GM23338 (cell line): ENCODE data around the gene CDKAL1. TPM values are rescaled to one million over a fixed set of nuclear protein-coding genes. Genes with fewer than 3 reads are reported as not detected.

ENCODE experiments used
- ATAC-seq: fragments of 200-7000 bp; cut with Tn5 transposase; 3 replicates; pipeline ENCODE4 v1.9.1; 2020
- DNase-seq: peaks from one replicate; pipeline ENCODE4 v3.0.0-alpha.2; 2015; ENCODE audit warnings: low spot score
- H2AFZ ChIP-seq: fragments of 200-600 bp; sonication (generic); 2 replicates; pipeline ENCODE4 v1.8.0; 2016; ENCODE audit warnings: antibody characterized with exemption, mild to moderate bottlenecking, moderate library complexity
- H3F3A ChIP-seq: fragments of 200-600 bp; sonication (generic); replicated peaks from 2 replicates; pipeline ENCODE4 v1.8.0; 2017; ENCODE audit warnings: antibody characterized with exemption, mixed run types, low read depth
- H3K27ac ChIP-seq: fragments of 200-600 bp; sonication (generic); 2 replicates; pipeline ENCODE4 v1.6.1; 2016; ENCODE audit warnings: low read depth
- H3K27me3 ChIP-seq: fragments of 200-600 bp; sonication (generic); 2 replicates; pipeline ENCODE4 v1.8.0; 2016; ENCODE audit warnings: mild to moderate bottlenecking, mixed run types, moderate library complexity; ENCODE audit not compliant: insufficient read depth
- H3K36me3 ChIP-seq: fragments of 200-600 bp; sonication (generic); 2 replicates; pipeline ENCODE4 v1.8.0; 2016; ENCODE audit warnings: mild to moderate bottlenecking; ENCODE audit not compliant: insufficient read depth
- H3K4me1 ChIP-seq: fragments of 200-600 bp; sonication (generic); 2 replicates; pipeline ENCODE4 v1.8.0; 2016; ENCODE audit warnings: mild to moderate bottlenecking, moderate library complexity; ENCODE audit not compliant: insufficient read depth
- H3K4me2 ChIP-seq: fragments of 200-600 bp; sonication (generic); 2 replicates; pipeline ENCODE4 v1.7.1; 2017; ENCODE audit warnings: mixed run types
- H3K4me3 ChIP-seq: fragments of 200-600 bp; sonication (generic); 2 replicates; pipeline ENCODE4 v1.6.1; 2016; ENCODE audit warnings: mixed run types
- H3K79me2 ChIP-seq: fragments of 200-600 bp; sonication (generic); replicated peaks from 2 replicates; pipeline ENCODE4 v1.8.0; 2017; ENCODE audit warnings: mild to moderate bottlenecking; ENCODE audit not compliant: insufficient read depth
- H3K9me2 ChIP-seq: fragments of 200-600 bp; sonication (generic); 2 replicates; pipeline ENCODE4 v1.8.0; 2017; ENCODE audit not compliant: insufficient read depth
- H4K20me1 ChIP-seq: fragments of 200-600 bp; sonication (generic); replicated peaks from 2 replicates; pipeline ENCODE4 v1.8.0; 2017; ENCODE audit warnings: mild to moderate bottlenecking; ENCODE audit not compliant: insufficient read depth
- H3K27ac Mint-ChIP-seq: 2 replicates; pipeline ENCODE4 v1.8.0; 2020; ENCODE audit warnings: inconsistent platforms, mild to moderate bottlenecking, moderate library complexity, mixed read lengths
- H3K27me3 Mint-ChIP-seq: 3 replicates; pipeline ENCODE4 v1.8.0; 2022; ENCODE audit warnings: low read depth, mild to moderate bottlenecking, moderate library complexity, mixed read lengths, inconsistent platforms; ENCODE audit not compliant: insufficient read depth, poor library complexity
- H3K36me3 Mint-ChIP-seq: 3 replicates; pipeline ENCODE4 v1.8.0; 2021; ENCODE audit warnings: low read depth, mild to moderate bottlenecking, inconsistent platforms, moderate library complexity, mixed read lengths
- H3K4me1 Mint-ChIP-seq: 3 replicates; pipeline ENCODE4 v1.8.0; 2020; ENCODE audit warnings: mild to moderate bottlenecking, inconsistent platforms, mixed read lengths
- H3K4me3 Mint-ChIP-seq: 3 replicates; pipeline ENCODE4 v1.8.0; 2021; ENCODE audit warnings: moderate library complexity, mild to moderate bottlenecking, inconsistent platforms, mixed read lengths
- H3K9me3 Mint-ChIP-seq: 3 replicates; pipeline ENCODE4 v1.8.0; 2020; ENCODE audit warnings: moderate library complexity, mild to moderate bottlenecking, inconsistent platforms, mixed read lengths
- EZH2 ChIP-seq: fragments of 200-600 bp; sonication (generic); IDR thresholded peaks from one replicate; pipeline ENCODE4 v1.8.0; 2017; ENCODE audit warnings: antibody characterized with exemption, mild to moderate bottlenecking, low read depth; ENCODE audit not compliant: unreplicated experiment
- JUNB ChIP-seq: IDR thresholded peaks from one replicate; pipeline ENCODE4 v1.6.1; 2016; ENCODE audit warnings: antibody characterized with exemption; ENCODE audit not compliant: unreplicated experiment
- NANOG ChIP-seq: IDR thresholded peaks from 2 replicates; pipeline ENCODE4 v1.6.1; 2016; ENCODE audit warnings: antibody characterized with exemption, borderline replicate concordance
- POLR2AphosphoS5 ChIP-seq: IDR thresholded peaks from 2 replicates; pipeline ENCODE4 v1.6.1; 2016; ENCODE audit warnings: antibody characterized with exemption, low read depth
- STAT1 ChIP-seq: IDR thresholded peaks from one replicate; pipeline ENCODE4 v1.6.1; 2016; ENCODE audit warnings: antibody characterized with exemption; ENCODE audit not compliant: unreplicated experiment
- ZNF114 ChIP-seq: fragments of 250-450 bp; sonication (Bioruptor Pico); IDR thresholded peaks from 2 replicates; pipeline ENCODE4 v1.5.0; 2020; ENCODE audit warnings: mild to moderate bottlenecking, moderate library complexity
- polyA plus RNA-seq: library from polyadenylated mRNA; unstranded; fragments of >200 nt; fragmentation: Nextera tagmentation; extraction: Ambion mirVana; gene quantifications from 2 replicates; pipeline ENCODE4 v1.2.1, GENCODE V29; 2016
- total RNA-seq: library from RNA; depleted of rRNA; stranded (reverse); fragments of >200 nt; shearing (Covaris generic); gene quantifications from 2 replicates; pipeline ENCODE4 v1.2.3, GENCODE V29; 2014
- TF ChIP-seq, protein P1 (sequence below): IDR thresholded peaks from one replicate; pipeline ENCODE4 v1.6.1; 2018; ENCODE audit warnings: antibody characterized with exemption; ENCODE audit not compliant: unreplicated experiment
- TF ChIP-seq, protein P2 (sequence below): IDR thresholded peaks from 2 replicates; pipeline ENCODE4 v1.6.1; 2016; ENCODE audit warnings: antibody characterized with exemption
- TF ChIP-seq, protein P3 (sequence below), 2 experiments: fragments of 200-600 bp in 1 of 2; sonication (generic) in 1 of 2; conservative IDR thresholded peaks; 2 replicates each; pipeline versions ENCODE4 v1.5.1 to v1.6.1; 2016 to 2017; ENCODE audit warnings: antibody characterized with exemption in 2 of 2, low read depth in 2 of 2, mild to moderate bottlenecking in 2 of 2, moderate library complexity in 1 of 2
- TF ChIP-seq, protein P4 (sequence below): fragments of 250-450 bp; sonication (Bioruptor Pico); IDR thresholded peaks from 2 replicates; pipeline ENCODE4 v1.5.0; 2020; ENCODE audit warnings: mild to moderate bottlenecking, moderate library complexity

The CDKAL1 gene
- total and polyA plus RNA-seq, 2 experiments from 2014 or later, result 17.8 to 35.0 TPM

DNA sequence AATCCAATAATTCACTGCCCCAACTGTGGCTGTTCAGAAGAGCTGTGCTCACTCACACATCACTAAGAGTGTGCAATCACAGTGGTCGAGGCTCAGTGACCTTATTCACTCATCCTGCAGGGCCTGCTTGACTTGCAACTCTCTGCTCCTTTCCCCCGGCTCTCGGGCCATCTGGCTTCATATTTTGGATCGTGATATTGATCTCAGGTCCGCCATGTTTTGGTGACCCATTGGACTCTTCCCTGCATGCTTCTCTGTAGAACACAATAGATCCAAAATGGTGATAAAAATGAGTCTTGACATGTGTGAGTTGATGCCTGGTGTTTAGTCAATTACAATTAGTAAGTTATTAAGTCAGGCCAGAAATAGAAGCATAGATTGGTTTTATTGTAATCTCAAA lies 745.4 kb downstream of the CDKAL1 start:
- Histone ChIP-seq H3K4me3 (no peak overlapping the region), H3K27me3 (no peaks in the 10 kb centered on the region), H3K4me1 (peaks cover 15% of the 10 kb centered on the region), H3K79me2 (no peaks in the 10 kb centered on the region), H3K27ac (no peak overlapping the region), H3K9me2 (peaks cover 12% of the 10 kb centered on the region), H3F3A (no peaks in the 10 kb centered on the region), H3K4me2 (no peak overlapping the region), H4K20me1 (no peaks in the 10 kb centered on the region), H3K36me3 (no peaks in the 10 kb centered on the region), H2AFZ (no peak overlapping the region)
- DNase-seq (no peak), ATAC-seq (no peak)
- H3K27me3 Mint-ChIP-seq, result peaks cover 2% of the 10 kb centered on the region
- H3K4me3 Mint-ChIP-seq, result no peak overlapping the region
- TF ChIP-seq, protein P1, sequence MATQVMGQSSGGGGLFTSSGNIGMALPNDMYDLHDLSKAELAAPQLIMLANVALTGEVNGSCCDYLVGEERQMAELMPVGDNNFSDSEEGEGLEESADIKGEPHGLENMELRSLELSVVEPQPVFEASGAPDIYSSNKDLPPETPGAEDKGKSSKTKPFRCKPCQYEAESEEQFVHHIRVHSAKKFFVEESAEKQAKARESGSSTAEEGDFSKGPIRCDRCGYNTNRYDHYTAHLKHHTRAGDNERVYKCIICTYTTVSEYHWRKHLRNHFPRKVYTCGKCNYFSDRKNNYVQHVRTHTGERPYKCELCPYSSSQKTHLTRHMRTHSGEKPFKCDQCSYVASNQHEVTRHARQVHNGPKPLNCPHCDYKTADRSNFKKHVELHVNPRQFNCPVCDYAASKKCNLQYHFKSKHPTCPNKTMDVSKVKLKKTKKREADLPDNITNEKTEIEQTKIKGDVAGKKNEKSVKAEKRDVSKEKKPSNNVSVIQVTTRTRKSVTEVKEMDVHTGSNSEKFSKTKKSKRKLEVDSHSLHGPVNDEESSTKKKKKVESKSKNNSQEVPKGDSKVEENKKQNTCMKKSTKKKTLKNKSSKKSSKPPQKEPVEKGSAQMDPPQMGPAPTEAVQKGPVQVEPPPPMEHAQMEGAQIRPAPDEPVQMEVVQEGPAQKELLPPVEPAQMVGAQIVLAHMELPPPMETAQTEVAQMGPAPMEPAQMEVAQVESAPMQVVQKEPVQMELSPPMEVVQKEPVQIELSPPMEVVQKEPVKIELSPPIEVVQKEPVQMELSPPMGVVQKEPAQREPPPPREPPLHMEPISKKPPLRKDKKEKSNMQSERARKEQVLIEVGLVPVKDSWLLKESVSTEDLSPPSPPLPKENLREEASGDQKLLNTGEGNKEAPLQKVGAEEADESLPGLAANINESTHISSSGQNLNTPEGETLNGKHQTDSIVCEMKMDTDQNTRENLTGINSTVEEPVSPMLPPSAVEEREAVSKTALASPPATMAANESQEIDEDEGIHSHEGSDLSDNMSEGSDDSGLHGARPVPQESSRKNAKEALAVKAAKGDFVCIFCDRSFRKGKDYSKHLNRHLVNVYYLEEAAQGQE, result no peak
- TF ChIP-seq NANOG, result no peak
- TF ChIP-seq, protein P2, sequence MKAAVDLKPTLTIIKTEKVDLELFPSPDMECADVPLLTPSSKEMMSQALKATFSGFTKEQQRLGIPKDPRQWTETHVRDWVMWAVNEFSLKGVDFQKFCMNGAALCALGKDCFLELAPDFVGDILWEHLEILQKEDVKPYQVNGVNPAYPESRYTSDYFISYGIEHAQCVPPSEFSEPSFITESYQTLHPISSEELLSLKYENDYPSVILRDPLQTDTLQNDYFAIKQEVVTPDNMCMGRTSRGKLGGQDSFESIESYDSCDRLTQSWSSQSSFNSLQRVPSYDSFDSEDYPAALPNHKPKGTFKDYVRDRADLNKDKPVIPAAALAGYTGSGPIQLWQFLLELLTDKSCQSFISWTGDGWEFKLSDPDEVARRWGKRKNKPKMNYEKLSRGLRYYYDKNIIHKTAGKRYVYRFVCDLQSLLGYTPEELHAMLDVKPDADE, result no peak
- no peak for TF ChIP-seq EZH2
- TF ChIP-seq POLR2AphosphoS5, result no peak
- H3K27ac Mint-ChIP-seq, result no peak overlapping the region
- H3K9me3 Mint-ChIP-seq, result peaks cover 9% of the 10 kb centered on the region; the same call in 2 of the 3 replicates
- H3K4me1 Mint-ChIP-seq, result peaks cover 35% of the 10 kb centered on the region
- peaks cover 8% of the 10 kb centered on the region; the same call in 2 of the 3 replicates for H3K36me3 Mint-ChIP-seq

DNA sequence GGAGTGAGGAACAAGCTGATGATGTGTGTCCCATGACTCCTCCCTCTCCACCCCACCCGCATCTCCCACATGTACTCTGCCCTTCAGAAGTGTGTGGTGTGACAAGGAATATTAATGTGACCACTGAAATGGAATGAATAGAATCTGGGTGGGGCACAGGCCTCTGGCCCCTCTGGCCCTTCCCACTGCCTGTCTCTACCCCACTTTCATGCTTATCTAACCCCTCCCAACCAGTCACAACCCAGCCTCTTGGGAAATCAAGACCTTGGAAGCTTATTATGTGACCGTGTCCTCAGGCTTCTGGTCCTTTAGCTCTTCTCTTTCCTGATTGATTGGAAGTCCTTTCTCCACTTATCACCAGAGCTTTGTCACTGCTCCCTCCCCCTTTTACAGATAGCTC lies 747.1 kb downstream of the CDKAL1 start:
- ATAC-seq (no peak), DNase-seq (no peak)
- no peak overlapping the region for H3K27ac ChIP-seq
- H3K9me2 ChIP-seq, result peaks cover 12% of the 10 kb centered on the region
- no peaks in the 10 kb centered on the region for H4K20me1 ChIP-seq
- no peak overlapping the region for H2AFZ ChIP-seq
- H3K27me3 ChIP-seq, result no peaks in the 10 kb centered on the region
- Mint-ChIP-seq H3K36me3 (peaks cover 8% of the 10 kb centered on the region; the same call in 2 of the 3 replicates), H3K27ac (no peak overlapping the region), H3K9me3 (peaks cover 9% of the 10 kb centered on the region; the same call in 2 of the 3 replicates), H3K4me3 (no peak overlapping the region), H3K4me1 (peaks cover 28% of the 10 kb centered on the region), H3K27me3 (peaks cover 2% of the 10 kb centered on the region)
- H3K4me1 ChIP-seq, result peaks cover 15% of the 10 kb centered on the region
- H3K79me2 ChIP-seq, result no peaks in the 10 kb centered on the region
- no peaks in the 10 kb centered on the region for H3F3A ChIP-seq
- no peak overlapping the region for H3K4me2 ChIP-seq
- H3K36me3 ChIP-seq, result no peaks in the 10 kb centered on the region
- H3K4me3 ChIP-seq, result no peak overlapping the region
- TF ChIP-seq JUNB (no peak), ZNF114 (no peak), EZH2 (no peak), STAT1 (no peak)
- TF ChIP-seq, protein P3, sequence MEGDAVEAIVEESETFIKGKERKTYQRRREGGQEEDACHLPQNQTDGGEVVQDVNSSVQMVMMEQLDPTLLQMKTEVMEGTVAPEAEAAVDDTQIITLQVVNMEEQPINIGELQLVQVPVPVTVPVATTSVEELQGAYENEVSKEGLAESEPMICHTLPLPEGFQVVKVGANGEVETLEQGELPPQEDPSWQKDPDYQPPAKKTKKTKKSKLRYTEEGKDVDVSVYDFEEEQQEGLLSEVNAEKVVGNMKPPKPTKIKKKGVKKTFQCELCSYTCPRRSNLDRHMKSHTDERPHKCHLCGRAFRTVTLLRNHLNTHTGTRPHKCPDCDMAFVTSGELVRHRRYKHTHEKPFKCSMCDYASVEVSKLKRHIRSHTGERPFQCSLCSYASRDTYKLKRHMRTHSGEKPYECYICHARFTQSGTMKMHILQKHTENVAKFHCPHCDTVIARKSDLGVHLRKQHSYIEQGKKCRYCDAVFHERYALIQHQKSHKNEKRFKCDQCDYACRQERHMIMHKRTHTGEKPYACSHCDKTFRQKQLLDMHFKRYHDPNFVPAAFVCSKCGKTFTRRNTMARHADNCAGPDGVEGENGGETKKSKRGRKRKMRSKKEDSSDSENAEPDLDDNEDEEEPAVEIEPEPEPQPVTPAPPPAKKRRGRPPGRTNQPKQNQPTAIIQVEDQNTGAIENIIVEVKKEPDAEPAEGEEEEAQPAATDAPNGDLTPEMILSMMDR (conservative IDR thresholded peaks at IDR 0.05; ENCODE audit: low read depth in 2 of 2), result no peak
- TF ChIP-seq, protein P4, sequence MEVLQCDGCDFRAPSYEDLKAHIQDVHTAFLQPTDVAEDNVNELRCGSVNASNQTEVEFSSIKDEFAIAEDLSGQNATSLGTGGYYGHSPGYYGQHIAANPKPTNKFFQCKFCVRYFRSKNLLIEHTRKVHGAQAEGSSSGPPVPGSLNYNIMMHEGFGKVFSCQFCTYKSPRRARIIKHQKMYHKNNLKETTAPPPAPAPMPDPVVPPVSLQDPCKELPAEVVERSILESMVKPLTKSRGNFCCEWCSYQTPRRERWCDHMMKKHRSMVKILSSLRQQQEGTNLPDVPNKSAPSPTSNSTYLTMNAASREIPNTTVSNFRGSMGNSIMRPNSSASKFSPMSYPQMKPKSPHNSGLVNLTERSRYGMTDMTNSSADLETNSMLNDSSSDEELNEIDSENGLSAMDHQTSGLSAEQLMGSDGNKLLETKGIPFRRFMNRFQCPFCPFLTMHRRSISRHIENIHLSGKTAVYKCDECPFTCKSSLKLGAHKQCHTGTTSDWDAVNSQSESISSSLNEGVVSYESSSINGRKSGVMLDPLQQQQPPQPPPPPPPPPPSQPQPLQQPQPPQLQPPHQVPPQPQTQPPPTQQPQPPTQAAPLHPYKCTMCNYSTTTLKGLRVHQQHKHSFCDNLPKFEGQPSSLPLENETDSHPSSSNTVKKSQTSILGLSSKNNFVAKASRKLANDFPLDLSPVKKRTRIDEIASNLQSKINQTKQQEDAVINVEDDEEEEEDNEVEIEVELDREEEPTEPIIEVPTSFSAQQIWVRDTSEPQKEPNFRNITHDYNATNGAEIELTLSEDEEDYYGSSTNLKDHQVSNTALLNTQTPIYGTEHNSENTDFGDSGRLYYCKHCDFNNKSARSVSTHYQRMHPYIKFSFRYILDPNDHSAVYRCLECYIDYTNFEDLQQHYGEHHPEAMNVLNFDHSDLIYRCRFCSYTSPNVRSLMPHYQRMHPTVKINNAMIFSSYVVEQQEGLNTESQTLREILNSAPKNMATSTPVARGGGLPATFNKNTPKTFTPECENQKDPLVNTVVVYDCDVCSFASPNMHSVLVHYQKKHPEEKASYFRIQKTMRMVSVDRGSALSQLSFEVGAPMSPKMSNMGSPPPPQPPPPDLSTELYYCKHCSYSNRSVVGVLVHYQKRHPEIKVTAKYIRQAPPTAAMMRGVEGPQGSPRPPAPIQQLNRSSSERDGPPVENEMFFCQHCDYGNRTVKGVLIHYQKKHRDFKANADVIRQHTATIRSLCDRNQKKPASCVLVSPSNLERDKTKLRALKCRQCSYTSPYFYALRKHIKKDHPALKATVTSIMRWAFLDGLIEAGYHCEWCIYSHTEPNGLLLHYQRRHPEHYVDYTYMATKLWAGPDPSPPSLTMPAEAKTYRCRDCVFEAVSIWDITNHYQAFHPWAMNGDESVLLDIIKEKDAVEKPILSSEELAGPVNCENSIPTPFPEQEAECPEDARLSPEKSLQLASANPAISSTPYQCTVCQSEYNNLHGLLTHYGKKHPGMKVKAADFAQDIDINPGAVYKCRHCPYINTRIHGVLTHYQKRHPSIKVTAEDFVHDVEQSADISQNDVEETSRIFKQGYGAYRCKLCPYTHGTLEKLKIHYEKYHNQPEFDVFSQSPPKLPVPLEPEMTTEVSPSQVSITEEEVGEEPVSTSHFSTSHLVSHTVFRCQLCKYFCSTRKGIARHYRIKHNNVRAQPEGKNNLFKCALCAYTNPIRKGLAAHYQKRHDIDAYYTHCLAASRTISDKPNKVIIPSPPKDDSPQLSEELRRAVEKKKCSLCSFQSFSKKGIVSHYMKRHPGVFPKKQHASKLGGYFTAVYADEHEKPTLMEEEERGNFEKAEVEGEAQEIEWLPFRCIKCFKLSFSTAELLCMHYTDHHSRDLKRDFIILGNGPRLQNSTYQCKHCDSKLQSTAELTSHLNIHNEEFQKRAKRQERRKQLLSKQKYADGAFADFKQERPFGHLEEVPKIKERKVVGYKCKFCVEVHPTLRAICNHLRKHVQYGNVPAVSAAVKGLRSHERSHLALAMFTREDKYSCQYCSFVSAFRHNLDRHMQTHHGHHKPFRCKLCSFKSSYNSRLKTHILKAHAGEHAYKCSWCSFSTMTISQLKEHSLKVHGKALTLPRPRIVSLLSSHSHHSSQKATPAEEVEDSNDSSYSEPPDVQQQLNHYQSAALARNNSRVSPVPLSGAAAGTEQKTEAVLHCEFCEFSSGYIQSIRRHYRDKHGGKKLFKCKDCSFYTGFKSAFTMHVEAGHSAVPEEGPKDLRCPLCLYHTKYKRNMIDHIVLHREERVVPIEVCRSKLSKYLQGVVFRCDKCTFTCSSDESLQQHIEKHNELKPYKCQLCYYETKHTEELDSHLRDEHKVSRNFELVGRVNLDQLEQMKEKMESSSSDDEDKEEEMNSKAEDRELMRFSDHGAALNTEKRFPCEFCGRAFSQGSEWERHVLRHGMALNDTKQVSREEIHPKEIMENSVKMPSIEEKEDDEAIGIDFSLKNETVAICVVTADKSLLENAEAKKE (CRISPR knock-in tag), result no peak
